GM12872 (cell line): ENCODE measurements around the gene VWC2.
A peak's percentile ranks its signal among the peaks of the same experiment; 100 is the strongest.

Source experiments
- CTCF ChIP-seq: IDR thresholded peaks from 3 replicates; pipeline ENCODE4 v1.5.1; 2011; ENCODE audit warnings: low read depth, mild to moderate bottlenecking, low read length, moderate library complexity; ENCODE audit not compliant: insufficient read depth

Gene VWC2

GRCh38 chr7:49783446-49783845 lies 10.0 kb downstream of the VWC2 start:
- TF ChIP-seq CTCF = no peak

DNA sequence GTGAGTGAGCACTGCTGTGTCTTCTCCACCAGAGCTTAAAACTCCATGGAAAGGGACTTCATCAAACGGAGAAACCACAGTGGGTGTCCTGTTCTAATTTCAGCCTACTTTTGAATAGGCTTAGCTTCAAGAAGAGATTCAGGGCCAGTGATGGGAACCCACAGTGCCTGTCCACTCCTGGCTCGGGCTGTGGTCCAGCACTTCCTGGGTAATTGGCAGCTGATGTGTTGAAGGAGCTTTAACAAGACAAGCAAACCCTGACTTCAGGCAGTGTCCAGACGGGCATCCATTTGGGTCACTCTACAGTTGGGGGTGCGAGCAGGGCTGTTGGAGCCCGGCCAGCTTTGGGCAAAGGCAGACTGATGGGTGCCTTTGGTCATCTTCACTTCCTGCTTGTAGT lies 14.5 kb downstream of the VWC2 start:
- TF ChIP-seq CTCF = no peak

GRCh38 chr7:49788455-49789059 lies 15.1 kb downstream of the VWC2 start:
- TF ChIP-seq CTCF = no peak

DNA sequence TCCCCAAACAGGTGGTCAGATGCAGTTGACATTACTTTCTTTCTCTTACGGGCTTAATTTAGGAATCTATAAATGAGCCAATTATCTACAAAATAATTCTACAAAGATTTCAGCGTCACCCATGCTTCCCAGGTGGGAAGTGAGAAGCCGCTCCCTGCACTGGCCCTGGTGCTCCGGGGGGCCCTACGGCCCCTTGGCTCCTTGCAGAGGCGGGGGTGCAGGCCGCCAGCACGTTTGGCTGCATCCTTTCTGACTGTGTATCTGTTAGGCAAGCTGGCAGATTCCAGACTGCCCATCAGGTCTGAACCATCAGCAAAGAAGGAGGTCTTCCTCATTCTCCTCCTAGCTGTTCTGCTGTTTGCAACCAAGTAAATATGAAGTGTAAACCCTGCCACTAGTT lies 16.3 kb downstream of the VWC2 start:
- no peak for TF ChIP-seq CTCF

- no peak for TF ChIP-seq CTCF
These were observed 16.8 kb downstream of the VWC2 start for GRCh38 chr7:49790209-49790608.

- TF ChIP-seq CTCF = peak; percentile 67
These were observed 17.8 kb downstream of the VWC2 start for GRCh38 chr7:49791088-49791741.

- TF ChIP-seq CTCF = no peak
These were observed 24.7 kb downstream of the VWC2 start for GRCh38 chr7:49797987-49798660.
